COLO668 (cell line): ENCODE data around the gene CTSC.

ENCODE experiments used
- DNase-seq: peaks from one replicate; lab custom pipeline; 2025; ENCODE audit not compliant: unreplicated experiment; lab: John Stamatoyannopoulos, UW

The CTSC gene

GRCh38 chr11:88337181-88337986 is at the start of gene CTSC:
CTSC (minus strand) TSS chr11:88337736; CDS start chr11:88337672, 64 bp downstream.
- DNase-seq: peak; percentile 96

GRCh38 chr11:88384669-88385005 is 47.1 kb upstream of the CTSC start:
- DNase-seq: no peak

GRCh38 chr11:88384004-88384668 is 46.6 kb upstream of the CTSC start:
- DNase-seq: no peak

- DNase-seq: no peak
Observed at GRCh38 chr11:88383447-88383846, 45.9 kb upstream of the CTSC start.

- DNase-seq: no peak
Observed at GRCh38 chr11:88379130-88379529, 41.6 kb upstream of the CTSC start.

- no peak for DNase-seq
Observed at GRCh38 chr11:88378422-88379066, 41.0 kb upstream of the CTSC start.

- no peak for DNase-seq
Observed at GRCh38 chr11:88377646-88378045, 40.1 kb upstream of the CTSC start.

- no peak for DNase-seq
Observed at GRCh38 chr11:88377144-88377543, 39.6 kb upstream of the CTSC start.

GRCh38 chr11:88375927-88376470 is 38.5 kb upstream of the CTSC start:
- no peak for DNase-seq

- DNase-seq: no peak
Observed at GRCh38 chr11:88370782-88371181, 33.2 kb upstream of the CTSC start.

- DNase-seq: no peak
Observed at GRCh38 chr11:88367310-88367709, 29.8 kb upstream of the CTSC start.

- DNase-seq: no peak
Observed at GRCh38 chr11:88363648-88364065, 26.1 kb upstream of the CTSC start.

GRCh38 chr11:88363004-88363403 is 25.5 kb upstream of the CTSC start:
- no peak for DNase-seq

- DNase-seq: no peak
Observed at GRCh38 chr11:88360141-88360540, 22.6 kb upstream of the CTSC start.

- no peak for DNase-seq
Observed at GRCh38 chr11:88359541-88359940, 22.0 kb upstream of the CTSC start.

GRCh38 chr11:88359114-88359513 is 21.6 kb upstream of the CTSC start:
- no peak for DNase-seq

- no peak for DNase-seq
Observed at GRCh38 chr11:88358040-88358431, 20.5 kb upstream of the CTSC start.

GRCh38 chr11:88357323-88358039 is 19.9 kb upstream of the CTSC start:
- DNase-seq: no peak

GRCh38 chr11:88355887-88356286 is 18.4 kb upstream of the CTSC start:
- DNase-seq: no peak

- no peak for DNase-seq
Observed at GRCh38 chr11:88354912-88355311, 17.4 kb upstream of the CTSC start.

GRCh38 chr11:88353835-88354496 is 16.4 kb upstream of the CTSC start:
- DNase-seq: no peak
